Activated CD4-positive, alpha-beta T cell treated with anti-CD3 and anti-CD28 coated beads, Interleukin-2, amount 10 ng/mL, durations not matched to agents 7 days and 5 days (primary cell): ENCODE data around the gene GPATCH2L. TPM values are rescaled to one million over a fixed set of nuclear protein-coding genes. Genes with fewer than 3 reads are reported as not detected.

ENCODE experiments used
- CTCF ChIA-PET: fragments of 350-600 bp; sonication (Branson Sonifier 250); formaldehyde crosslinking; loops from one replicate; lab custom pipeline; 2021; ENCODE audit warnings: antibody characterized with exemption; lab: Charles Lee
- POLR2A ChIA-PET: fragments of 350-600 bp; sonication (Branson Sonifier 250); formaldehyde crosslinking; loops from one replicate; lab custom pipeline; 2021; ENCODE audit warnings: antibody characterized with exemption; lab: Charles Lee
- DNase-seq: peaks from one replicate; pipeline ENCODE4 v3.0.0-alpha.2; 2020
- H3K27ac Mint-ChIP-seq: one replicate; pipeline ENCODE4 v1.8.0; 2021; ENCODE audit warnings: mild to moderate bottlenecking, moderate library complexity, mixed read lengths
- H3K27me3 Mint-ChIP-seq: one replicate; pipeline ENCODE4 v1.8.0; 2021; ENCODE audit warnings: mixed read lengths
- H3K36me3 Mint-ChIP-seq: one replicate; pipeline ENCODE4 v1.8.0; 2021; ENCODE audit warnings: low read depth, mixed read lengths
- H3K4me1 Mint-ChIP-seq: one replicate; pipeline ENCODE4 v1.8.0; 2021; ENCODE audit warnings: mixed read lengths
- H3K4me3 Mint-ChIP-seq: one replicate; pipeline ENCODE4 v1.8.0; 2021; ENCODE audit warnings: mild to moderate bottlenecking, moderate library complexity, mixed read lengths
- H3K9me3 Mint-ChIP-seq: one replicate; pipeline ENCODE4 v1.8.0; 2021; ENCODE audit warnings: mixed read lengths
- total RNA-seq, 2 experiments: library from RNA; stranded (reverse); gene quantifications; one replicate each; pipeline ENCODE4 v1.2.3, GENCODE V29; 2021

Gene GPATCH2L
- total RNA-seq, 2 experiments from 2014 or later, result 41.8 to 51.9 TPM

DNA sequence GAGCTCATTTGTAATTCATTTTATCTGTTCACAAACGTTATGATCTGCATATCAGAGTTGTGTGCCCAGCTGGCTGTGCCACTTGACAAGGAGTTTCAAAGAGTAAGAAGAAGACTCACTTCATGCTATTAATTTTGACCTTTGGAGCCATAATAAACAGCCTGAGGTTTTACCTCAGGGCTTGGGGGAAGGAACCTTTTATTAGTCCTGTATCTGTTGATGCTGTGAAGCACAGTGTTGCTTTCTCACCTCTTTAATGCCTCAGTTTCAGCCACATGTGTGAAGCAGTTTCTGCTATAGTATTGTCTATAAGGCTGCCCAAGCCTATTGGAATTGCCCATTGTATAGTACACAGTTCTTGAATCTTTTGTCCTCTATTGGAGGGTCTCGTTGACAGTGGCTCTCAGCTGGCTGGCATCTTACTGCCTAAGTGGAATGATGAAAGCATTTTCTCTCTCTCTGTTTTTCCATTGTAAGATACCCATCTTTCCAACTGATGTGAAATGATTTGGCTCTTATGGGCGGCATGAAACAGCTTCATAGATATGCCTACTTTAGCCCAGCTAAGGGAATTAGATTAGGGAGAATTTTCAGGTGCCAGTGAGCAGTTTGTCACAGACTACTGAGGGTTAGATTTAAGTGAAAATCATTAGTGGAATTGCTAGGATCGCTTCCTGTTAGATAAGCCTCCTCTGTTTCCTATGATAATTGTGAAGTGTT, 34.7 kb downstream of the GPATCH2L start:
- no peak overlapping the region for H3K4me3 Mint-ChIP-seq
- POLR2A ChIA-PET, result no interaction called here
- no peaks in the 10 kb centered on the region for H3K9me3 Mint-ChIP-seq
- H3K4me1 Mint-ChIP-seq, result no peaks in the 10 kb centered on the region
- H3K36me3 Mint-ChIP-seq, result peaks cover 43% of the 10 kb centered on the region
- CTCF ChIA-PET, result interaction anchor here (0.6 kb wide), 1 partner anchor 625 kb away, joined by 3 read pairs; no protein-coding TSS in a partner anchor
- no peak for DNase-seq
- H3K27me3 Mint-ChIP-seq, result no peaks in the 10 kb centered on the region
- H3K27ac Mint-ChIP-seq, result no peak overlapping the region

- CTCF ChIA-PET, result interaction anchor here (1.0 kb wide), 1 partner anchor 10 kb away, joined by 3 read pairs; no protein-coding TSS in a partner anchor
- peaks cover 34% of the 10 kb centered on the region for H3K36me3 Mint-ChIP-seq
- no peaks in the 10 kb centered on the region for H3K9me3 Mint-ChIP-seq
- H3K27me3 Mint-ChIP-seq, result no peaks in the 10 kb centered on the region
- no peak for DNase-seq
- POLR2A ChIA-PET, result no interaction called here
- H3K4me1 Mint-ChIP-seq, result no peaks in the 10 kb centered on the region
- H3K27ac Mint-ChIP-seq, result no peak overlapping the region
- no peak overlapping the region for H3K4me3 Mint-ChIP-seq
Observed at GRCh38 chr14:76191297-76191696, 39.6 kb downstream of the GPATCH2L start.

DNA sequence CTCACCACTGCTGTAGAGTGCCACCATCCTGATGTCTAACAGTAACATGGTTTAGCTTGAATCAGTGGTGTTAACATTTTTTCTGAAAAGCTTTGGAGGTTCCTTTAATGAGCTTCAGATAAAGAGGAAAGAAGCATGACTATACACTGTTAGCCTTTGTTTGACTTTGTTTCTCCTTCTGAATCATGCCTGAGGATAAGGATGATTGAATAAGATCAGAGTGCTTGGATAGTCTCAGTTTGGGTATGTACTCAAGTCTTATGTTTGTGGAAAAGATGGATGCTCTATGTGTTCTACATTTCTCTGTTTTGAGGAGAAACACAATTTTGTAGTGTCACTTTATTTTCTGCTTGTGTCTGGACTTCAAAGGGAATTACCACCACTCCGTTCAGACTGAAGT, 42.0 kb downstream of the GPATCH2L start:
- peaks cover 35% of the 10 kb centered on the region for H3K36me3 Mint-ChIP-seq
- CTCF ChIA-PET, result interaction anchor here (1.4 kb wide), 1 partner anchor 18 kb away, joined by 4 read pairs; no protein-coding TSS in a partner anchor

DNA sequence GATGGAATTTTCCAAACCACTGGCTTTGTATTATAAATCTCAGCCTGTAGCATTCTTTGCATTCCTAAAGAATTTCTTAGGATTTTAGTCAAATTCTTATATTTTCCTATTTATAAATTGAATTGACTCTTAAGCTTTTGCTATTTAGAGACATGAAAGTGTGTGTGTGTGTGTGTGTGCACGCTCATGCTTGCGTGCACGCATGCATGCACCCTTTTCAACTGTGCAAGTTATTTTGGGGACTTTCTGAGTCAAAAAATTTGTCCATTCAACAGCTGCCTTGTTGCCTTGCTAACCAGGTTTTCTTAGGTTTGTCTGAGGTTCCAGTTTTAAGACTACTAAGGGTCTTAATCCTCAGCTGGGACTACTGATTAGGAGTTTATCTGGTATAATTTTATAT, 42.6 kb downstream of the GPATCH2L start:
- H3K27ac Mint-ChIP-seq, result no peak overlapping the region
- CTCF ChIA-PET, result interaction anchor here (1.4 kb wide), 1 partner anchor 17 kb away, joined by 4 read pairs; no protein-coding TSS in a partner anchor
- no peak overlapping the region for H3K4me3 Mint-ChIP-seq
- H3K9me3 Mint-ChIP-seq, result no peaks in the 10 kb centered on the region
- H3K36me3 Mint-ChIP-seq, result peaks cover 31% of the 10 kb centered on the region
- H3K27me3 Mint-ChIP-seq, result no peaks in the 10 kb centered on the region
- POLR2A ChIA-PET, result no interaction called here
- H3K4me1 Mint-ChIP-seq, result no peaks in the 10 kb centered on the region
- DNase-seq, result no peak

More for the DNA sequence above, 42.0 kb downstream of the GPATCH2L start:
- Mint-ChIP-seq H3K4me3 (no peak overlapping the region), H3K27ac (no peak overlapping the region), H3K9me3 (no peaks in the 10 kb centered on the region), H3K4me1 (no peaks in the 10 kb centered on the region), H3K27me3 (no peaks in the 10 kb centered on the region)
- DNase-seq, result no peak
- POLR2A ChIA-PET, result no interaction called here

GRCh38 chr14:76195003-76195402, 43.3 kb downstream of the GPATCH2L start:
- CTCF ChIA-PET, result interaction anchor here (1.4 kb wide), 1 partner anchor 16 kb away, joined by 4 read pairs; no protein-coding TSS in a partner anchor
- POLR2A ChIA-PET, result no interaction called here
- no peak for DNase-seq
- no peaks in the 10 kb centered on the region for H3K4me1 Mint-ChIP-seq
- no peaks in the 10 kb centered on the region for H3K27me3 Mint-ChIP-seq
- peaks cover 35% of the 10 kb centered on the region for H3K36me3 Mint-ChIP-seq
- H3K4me3 Mint-ChIP-seq, result no peak overlapping the region
- no peak overlapping the region for H3K27ac Mint-ChIP-seq
- no peaks in the 10 kb centered on the region for H3K9me3 Mint-ChIP-seq

DNA sequence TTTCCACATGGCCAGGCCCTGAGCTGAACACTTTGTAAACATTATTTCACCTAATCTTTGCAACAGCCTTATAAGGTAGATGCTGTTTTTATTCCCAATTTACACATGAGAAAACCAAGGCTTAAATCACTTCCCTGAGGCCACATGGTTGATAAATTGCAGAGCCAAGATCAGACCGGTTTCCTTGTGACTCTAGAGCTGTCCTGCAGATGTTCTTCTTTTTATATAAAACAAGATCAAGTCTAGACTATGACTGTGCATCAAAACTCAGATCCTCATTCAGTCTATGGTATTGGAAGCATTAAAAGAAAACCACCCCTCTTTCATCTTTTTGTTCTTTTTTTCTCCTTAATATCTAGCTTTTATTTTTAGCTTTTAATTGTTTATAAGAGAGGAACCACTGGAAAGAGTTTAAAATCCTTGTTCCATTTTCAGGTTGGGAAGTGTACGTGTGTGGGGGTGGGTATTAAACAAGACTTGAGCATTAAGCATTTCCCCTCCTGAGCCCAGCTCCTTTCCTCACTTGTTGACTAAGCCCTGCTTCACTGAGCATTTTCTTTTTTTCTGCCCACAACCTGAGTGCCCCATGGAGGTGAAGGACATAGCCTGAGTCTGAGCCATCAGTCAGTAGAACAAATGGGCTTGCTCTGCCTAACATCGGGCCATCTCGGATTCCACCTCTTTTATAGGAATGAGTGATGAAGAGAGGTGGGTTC, 45.4 kb downstream of the GPATCH2L start:
- no peak for DNase-seq
- Mint-ChIP-seq H3K4me1 (no peaks in the 10 kb centered on the region), H3K27me3 (no peaks in the 10 kb centered on the region), H3K9me3 (no peaks in the 10 kb centered on the region), H3K36me3 (peaks cover 43% of the 10 kb centered on the region), H3K27ac (no peak overlapping the region), H3K4me3 (no peak overlapping the region)
- ChIA-PET CTCF (interaction anchor here (1.2 kb wide), 1 partner anchor 15 kb away, joined by 4 read pairs; no protein-coding TSS in a partner anchor), POLR2A (no interaction called here)

GRCh38 chr14:76201162-76201561, 49.4 kb downstream of the GPATCH2L start:
- Mint-ChIP-seq H3K4me3 (no peak overlapping the region), H3K36me3 (peaks cover 33% of the 10 kb centered on the region), H3K27ac (no peak overlapping the region), H3K9me3 (no peaks in the 10 kb centered on the region), H3K27me3 (no peaks in the 10 kb centered on the region), H3K4me1 (no peaks in the 10 kb centered on the region)
- ChIA-PET CTCF (interaction anchor here (0.6 to 1.2 kb wide), 2 partner anchors 10 to 709 kb away, joined by 3 read pairs; no protein-coding TSS in a partner anchor), POLR2A (no interaction called here)
- DNase-seq, result no peak

GRCh38 chr14:76203086-76204001, 51.6 kb downstream of the GPATCH2L start:
- ChIA-PET POLR2A (no interaction called here), CTCF (interaction anchor here (1.1 kb wide), 1 partner anchor 10 kb away, joined by 3 read pairs; no protein-coding TSS in a partner anchor)
- Mint-ChIP-seq H3K27ac (no peak overlapping the region), H3K27me3 (no peaks in the 10 kb centered on the region), H3K4me3 (no peak overlapping the region), H3K36me3 (peaks cover 27% of the 10 kb centered on the region), H3K4me1 (no peaks in the 10 kb centered on the region), H3K9me3 (no peaks in the 10 kb centered on the region)
- DNase-seq, result no peak

DNA sequence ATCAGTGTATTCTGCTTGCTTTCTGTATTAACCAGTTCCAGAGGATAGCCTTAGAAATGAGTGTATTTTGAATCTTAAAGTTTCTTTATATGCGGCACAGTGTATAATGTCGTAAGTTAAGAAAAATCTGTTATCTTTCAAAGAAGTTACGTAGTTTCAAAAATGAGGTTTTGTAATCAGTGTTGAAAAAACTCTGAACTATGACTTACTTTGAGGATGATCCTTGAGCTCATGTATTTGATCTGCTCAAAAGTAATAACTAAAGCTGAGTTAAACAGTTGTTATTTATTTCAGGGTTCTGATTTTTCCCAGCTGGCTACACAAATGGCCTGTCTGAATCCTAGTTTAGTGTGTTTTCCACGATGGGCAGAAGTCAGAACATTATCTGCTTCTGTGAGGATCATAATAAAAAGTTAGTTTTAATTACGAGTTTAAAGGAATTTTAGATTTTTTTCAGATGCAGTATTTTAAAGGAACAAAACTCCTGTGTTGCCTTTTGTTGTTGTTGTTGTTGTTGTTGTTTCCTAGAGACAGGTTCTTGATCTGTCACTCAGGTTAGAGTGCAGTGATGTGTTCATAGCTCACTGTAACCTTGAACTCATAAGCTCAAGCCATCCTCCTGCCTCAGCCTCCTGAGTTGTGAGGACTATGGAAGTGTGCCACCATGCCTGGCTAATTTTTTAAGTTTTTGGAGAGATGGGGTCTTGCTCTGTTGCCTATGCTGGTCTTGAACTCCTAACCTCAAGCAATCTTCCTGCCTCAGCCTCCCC, 52.9 kb downstream of the GPATCH2L start:
- Mint-ChIP-seq H3K27ac (no peak overlapping the region), H3K27me3 (no peaks in the 10 kb centered on the region), H3K36me3 (peaks cover 19% of the 10 kb centered on the region), H3K9me3 (no peaks in the 10 kb centered on the region), H3K4me3 (no peak overlapping the region), H3K4me1 (no peaks in the 10 kb centered on the region)
- ChIA-PET POLR2A (interaction anchor here (0.7 kb wide), 1 partner anchor 29 kb away, joined by 5 read pairs; no protein-coding TSS in a partner anchor), CTCF (no interaction called here)
- no peak for DNase-seq

DNA sequence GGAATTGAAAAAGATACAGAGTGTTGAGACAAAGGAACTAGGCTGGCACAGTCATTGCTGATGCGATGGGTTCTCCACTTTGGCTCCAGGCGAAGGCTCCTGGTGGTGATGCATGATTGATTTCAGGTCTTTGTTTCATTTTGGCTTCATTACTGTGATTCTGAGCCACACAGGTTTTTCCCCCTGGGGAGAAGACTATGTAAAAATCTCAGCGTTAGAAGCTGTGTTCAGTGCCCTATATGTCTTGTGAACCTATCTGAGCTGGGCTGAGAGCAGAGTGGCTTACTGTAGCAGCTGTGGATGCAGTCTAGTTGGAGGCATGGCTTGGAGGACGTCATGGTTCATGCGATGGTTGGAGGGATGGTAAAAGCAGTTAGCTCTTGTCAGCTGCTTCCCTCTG, 54.0 kb downstream of the GPATCH2L start:
- no peak overlapping the region for H3K27ac Mint-ChIP-seq
- POLR2A ChIA-PET, result no interaction called here
- CTCF ChIA-PET, result no interaction called here
- no peaks in the 10 kb centered on the region for H3K27me3 Mint-ChIP-seq
- no peak for DNase-seq
- H3K4me1 Mint-ChIP-seq, result no peaks in the 10 kb centered on the region
- no peaks in the 10 kb centered on the region for H3K9me3 Mint-ChIP-seq
- H3K4me3 Mint-ChIP-seq, result no peak overlapping the region
- peaks cover 14% of the 10 kb centered on the region for H3K36me3 Mint-ChIP-seq

DNA sequence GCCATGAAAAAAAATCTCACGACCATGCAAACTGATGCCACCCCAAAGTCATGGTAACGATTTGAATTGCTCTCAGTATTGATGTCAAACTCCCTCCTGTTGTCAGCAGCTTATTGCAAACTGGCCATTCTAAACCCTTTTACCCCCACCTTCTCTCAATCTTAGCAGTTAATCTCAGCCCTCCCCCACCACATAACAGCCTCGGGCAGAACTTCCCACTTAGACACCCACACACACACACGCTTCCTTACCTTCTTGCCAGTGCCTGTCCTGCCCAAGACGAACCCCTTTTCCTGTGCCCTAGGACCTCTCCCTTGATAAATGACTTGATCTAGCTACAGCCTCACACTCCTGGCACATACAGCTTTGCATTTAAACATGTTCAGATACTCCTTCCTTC, 56.6 kb downstream of the GPATCH2L start:
- H3K27ac Mint-ChIP-seq, result no peak overlapping the region
- no peaks in the 10 kb centered on the region for H3K4me1 Mint-ChIP-seq
- ChIA-PET POLR2A (no interaction called here), CTCF (no interaction called here)
- no peaks in the 10 kb centered on the region for H3K9me3 Mint-ChIP-seq
- no peaks in the 10 kb centered on the region for H3K27me3 Mint-ChIP-seq
- H3K36me3 Mint-ChIP-seq, result peaks cover 5% of the 10 kb centered on the region
- no peak for DNase-seq
- no peak overlapping the region for H3K4me3 Mint-ChIP-seq

- no peaks in the 10 kb centered on the region for H3K36me3 Mint-ChIP-seq
- DNase-seq, result no peak
- H3K4me3 Mint-ChIP-seq, result no peak overlapping the region
- ChIA-PET CTCF (interaction anchor here (1.4 kb wide), 1 partner anchor 18 kb away, joined by 4 read pairs; no protein-coding TSS in a partner anchor), POLR2A (no interaction called here)
- no peak overlapping the region for H3K27ac Mint-ChIP-seq
- H3K27me3 Mint-ChIP-seq, result no peaks in the 10 kb centered on the region
- H3K4me1 Mint-ChIP-seq, result no peaks in the 10 kb centered on the region
- no peaks in the 10 kb centered on the region for H3K9me3 Mint-ChIP-seq
Observed at GRCh38 chr14:76212242-76212641, 60.5 kb downstream of the GPATCH2L start.
